ENCODE measurements around the gene ELAC2. TPM values are rescaled to one million over a fixed set of nuclear protein-coding genes. Genes with fewer than 3 reads are reported as not detected.
A peak's percentile ranks its signal among the peaks of the same experiment; 100 is the strongest.

Gene ELAC2
- total and polyA plus RNA-seq, 12 donors: 32.3 to 76.8 (median 61.4) TPM

- no peaks in the 10 kb centered on the region for H3K27me3 ChIP-seq
- no peak overlapping the region for H3K4me3 ChIP-seq
- H3K4me1 ChIP-seq: peaks cover 0 to 2% (median 0%) of the 10 kb centered on the region in 9 donors
- intact Hi-C loops (cut with DNase I): loop anchor here in 1 of 10 donors (10.0 kb wide), 1 partner anchor 216 kb away; no protein-coding TSS in a partner anchor
- DNase-seq (no peak), ATAC-seq (peak in 2 of 8 donors; percentile 50 to 70)
- H3K9me3 ChIP-seq: no peaks in the 10 kb centered on the region
- no peak overlapping the region for H3K27ac ChIP-seq
- WGBS, 2 donors: 52 to 84% methylated on average over 7 of the region's 7 CpGs
- TF ChIP-seq, protein P1, sequence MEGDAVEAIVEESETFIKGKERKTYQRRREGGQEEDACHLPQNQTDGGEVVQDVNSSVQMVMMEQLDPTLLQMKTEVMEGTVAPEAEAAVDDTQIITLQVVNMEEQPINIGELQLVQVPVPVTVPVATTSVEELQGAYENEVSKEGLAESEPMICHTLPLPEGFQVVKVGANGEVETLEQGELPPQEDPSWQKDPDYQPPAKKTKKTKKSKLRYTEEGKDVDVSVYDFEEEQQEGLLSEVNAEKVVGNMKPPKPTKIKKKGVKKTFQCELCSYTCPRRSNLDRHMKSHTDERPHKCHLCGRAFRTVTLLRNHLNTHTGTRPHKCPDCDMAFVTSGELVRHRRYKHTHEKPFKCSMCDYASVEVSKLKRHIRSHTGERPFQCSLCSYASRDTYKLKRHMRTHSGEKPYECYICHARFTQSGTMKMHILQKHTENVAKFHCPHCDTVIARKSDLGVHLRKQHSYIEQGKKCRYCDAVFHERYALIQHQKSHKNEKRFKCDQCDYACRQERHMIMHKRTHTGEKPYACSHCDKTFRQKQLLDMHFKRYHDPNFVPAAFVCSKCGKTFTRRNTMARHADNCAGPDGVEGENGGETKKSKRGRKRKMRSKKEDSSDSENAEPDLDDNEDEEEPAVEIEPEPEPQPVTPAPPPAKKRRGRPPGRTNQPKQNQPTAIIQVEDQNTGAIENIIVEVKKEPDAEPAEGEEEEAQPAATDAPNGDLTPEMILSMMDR (IDR thresholded peaks at IDR 0.05): no peak
- peaks cover 6 to 100% (median 64%) of the 10 kb centered on the region in 9 donors for H3K36me3 ChIP-seq
Measured at GRCh38 chr17:13010959-13011358, 6.9 kb downstream of the ELAC2 start.

- Histone ChIP-seq H3K4me1 (no peaks in the 10 kb centered on the region), H3K4me3 (no peak overlapping the region), H3K27me3 (no peaks in the 10 kb centered on the region), H3K9me3 (no peaks in the 10 kb centered on the region), H3K36me3 (peaks cover 5 to 100% (median 64%) of the 10 kb centered on the region in 9 donors), H3K27ac (no peak overlapping the region)
- intact Hi-C loops (cut with DNase I): loop anchor here in 9 of 10 donors (10.0 kb wide), 9 partner anchors 84 to 824 kb away; partner anchors contain the start of genes MYOCD (in 5 of the 9) and ARHGAP44 (in 1 of the 9)
- 81 to 83% methylated on average over 8 of the region's 8 CpGs for WGBS, 2 donors
- TF ChIP-seq, protein P1 (IDR thresholded peaks at IDR 0.05): no peak
- ATAC-seq (no peak), DNase-seq (no peak)
Measured at GRCh38 chr17:13008461-13008860, 9.4 kb downstream of the ELAC2 start.

GRCh38 chr17:13005530-13005929 is 12.3 kb downstream of the ELAC2 start:
- DNase-seq: no peak
- intact Hi-C loops (cut with DNase I): loop anchor here in 9 of 10 donors (10.0 kb wide), 9 partner anchors 81 to 821 kb away; partner anchors contain the start of genes MYOCD (in 5 of the 9) and ARHGAP44 (in 1 of the 9)
- Histone ChIP-seq H3K9me3 (no peaks in the 10 kb centered on the region), H3K27ac (no peak overlapping the region), H3K27me3 (no peaks in the 10 kb centered on the region), H3K4me3 (no peak overlapping the region), H3K36me3 (peaks cover 0 to 100% (median 61%) of the 10 kb centered on the region in 9 donors), H3K4me1 (peaks cover 0 to 6% (median 0%) of the 10 kb centered on the region in 9 donors)
- WGBS, 2 donors: 87 to 89% methylated on average over 6 of the region's 6 CpGs
- TF ChIP-seq, protein P1 (IDR thresholded peaks at IDR 0.05): no peak
- no peak for ATAC-seq

DNA sequence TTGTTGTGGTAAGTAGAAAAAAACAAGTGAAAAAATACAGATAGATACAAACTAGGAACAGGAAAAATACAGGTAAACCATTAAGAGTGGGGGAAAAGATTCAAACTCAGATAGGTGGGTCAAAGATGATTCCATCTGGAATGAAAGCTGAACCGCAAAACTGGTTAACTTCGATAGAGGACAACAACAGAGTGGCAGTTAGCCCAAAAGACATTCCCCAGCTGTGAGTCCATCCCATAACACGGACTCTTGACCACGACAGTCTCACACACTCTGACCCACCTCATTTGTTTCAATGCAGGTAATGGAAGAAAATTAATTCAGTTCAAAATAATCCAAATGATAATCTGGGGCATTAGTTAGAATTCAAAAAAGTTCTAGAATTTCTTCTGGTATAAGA is 13.5 kb downstream of the ELAC2 start:
- no peak overlapping the region for H3K27ac ChIP-seq
- H3K9me3 ChIP-seq: no peaks in the 10 kb centered on the region
- TF ChIP-seq, protein P1 (IDR thresholded peaks at IDR 0.05): no peak
- WGBS, 2 donors: 76 to 78% methylated on average over 4 of the region's 4 CpGs
- no peaks in the 10 kb centered on the region for H3K27me3 ChIP-seq
- peaks cover 0 to 6% (median 0%) of the 10 kb centered on the region in 9 donors for H3K4me1 ChIP-seq
- DNase-seq (no peak), ATAC-seq (no peak)
- intact Hi-C loops (cut with DNase I): loop anchor here (5.0 to 10.0 kb wide), 15 partner anchors 77 to 827 kb away; partner anchors contain the start of genes MYOCD (in 6 of the 10) and ARHGAP44 (in 1 of the 10)
- H3K4me3 ChIP-seq: no peak overlapping the region
- H3K36me3 ChIP-seq: peaks cover under 1 to 100% (median 65%) of the 10 kb centered on the region in 9 donors
